Fibroblast of mammary gland (primary cell): ENCODE measurements around the gene PITX3.

Experiments used
- DNase-seq: peaks from one replicate; pipeline ENCODE4 v3.0.0-alpha.2; 2010; ENCODE audit warnings: low read depth
- H3K4me3 ChIP-seq: 2 replicates; pipeline ENCODE4 v1.5.1; 2011; ENCODE audit warnings: low read depth, mild to moderate bottlenecking, low read length, moderate library complexity; ENCODE audit not compliant: control insufficient read depth
- CTCF ChIP-seq: conservative IDR thresholded peaks from 2 replicates; pipeline ENCODE4 v1.5.1; 2011; ENCODE audit warnings: low read depth, low read length, inconsistent platforms; ENCODE audit not compliant: control insufficient read depth, insufficient read depth

Gene PITX3

GRCh38 chr10:102241444-102242117 is at the start of gene PITX3:
TSS of gene PITX3 (minus strand) at chr10:102241512. CDS start at chr10:102232080, 9,432 bp downstream.
- peak within 1 kb of the TSS; percentile 70 for H3K4me3 ChIP-seq
- DNase-seq: peak; percentile 89
- TF ChIP-seq CTCF: no peak

GRCh38 chr10:102289840-102290239 is 48.5 kb upstream of the PITX3 start:
- no peak for TF ChIP-seq CTCF
- no peak for DNase-seq
- H3K4me3 ChIP-seq: no peak overlapping the region

GRCh38 chr10:102289356-102289755 is 48.0 kb upstream of the PITX3 start:
- DNase-seq: no peak
- TF ChIP-seq CTCF: no peak

GRCh38 chr10:102287991-102288390 is 46.7 kb upstream of the PITX3 start:
- TF ChIP-seq CTCF: no peak
- no peak for DNase-seq
- no peak overlapping the region for H3K4me3 ChIP-seq

More at GRCh38 chr10:102289356-102289755, 48.0 kb upstream of the PITX3 start:
- no peak overlapping the region for H3K4me3 ChIP-seq

- no peak for DNase-seq
- TF ChIP-seq CTCF: no peak
These were observed 46.2 kb upstream of the PITX3 start for GRCh38 chr10:102287538-102287937.

GRCh38 chr10:102286216-102286615 is 44.9 kb upstream of the PITX3 start:
- TF ChIP-seq CTCF: no peak
- no peak overlapping the region for H3K4me3 ChIP-seq
- DNase-seq: no peak

More at GRCh38 chr10:102287538-102287937, 46.2 kb upstream of the PITX3 start:
- no peak overlapping the region for H3K4me3 ChIP-seq
